PC-9 (cell line): Measurements from ENCODE around the gene QRICH2. TPM values are rescaled to one million over a fixed set of nuclear protein-coding genes. Genes with fewer than 3 reads are reported as not detected.

ENCODE experiments used
- BruUV-seq: library from RNA; stranded (reverse); fragments of 400-500 nt; replicated peaks from 2 replicates; lab custom pipeline; 2021; lab: Mats Ljungman, UMichigan
- CTCF ChIA-PET: fragments of 300-600 bp; sonication (Branson Sonifier 250); formaldehyde crosslinking; loops from one replicate; lab custom pipeline; 2022; ENCODE audit warnings: antibody characterized with exemption; lab: Charles Lee
- POLR2A ChIA-PET: fragments of 300-600 bp; sonication (Branson Sonifier 250); formaldehyde crosslinking; loops from one replicate; lab custom pipeline; 2022; ENCODE audit warnings: antibody characterized with exemption; ENCODE audit not compliant: unreplicated experiment; lab: Charles Lee
- DNase-seq, 2 experiments: peaks; one replicate each; pipeline versions ENCODE4 v3.0.0 to v3.0.0-alpha.2; 2015 to 2022; ENCODE audit warnings: mixed read lengths in 1 of 2
- H2AFZ ChIP-seq: fragments of 200-600 bp; sonication (generic); 2 replicates; pipeline ENCODE4 v1.8.1; 2017; ENCODE audit warnings: antibody characterized with exemption
- H3F3A ChIP-seq: fragments of 200-600 bp; sonication (generic); 2 replicates; pipeline ENCODE4 v1.8.1; 2017; ENCODE audit warnings: antibody characterized with exemption, mild to moderate bottlenecking, low read depth; ENCODE audit not compliant: insufficient read depth
- H3K27ac ChIP-seq: fragments of 200-600 bp; sonication (generic); 2 replicates; pipeline ENCODE4 v1.6.1; 2016; ENCODE audit warnings: mixed run types
- H3K27me3 ChIP-seq: fragments of 200-600 bp; sonication (generic); 2 replicates; pipeline ENCODE4 v1.6.1; 2016; ENCODE audit warnings: low read depth, mixed run types; ENCODE audit not compliant: insufficient read depth
- H3K36me3 ChIP-seq: fragments of 200-600 bp; sonication (generic); 2 replicates; pipeline ENCODE4 v1.6.1; 2016; ENCODE audit warnings: low read depth, mixed run types
- H3K4me1 ChIP-seq: fragments of 200-600 bp; sonication (generic); replicated peaks from 2 replicates; pipeline ENCODE4 v1.6.1; 2016; ENCODE audit warnings: mixed run types; ENCODE audit not compliant: insufficient read depth
- H3K4me2 ChIP-seq: fragments of 200-600 bp; sonication (generic); 2 replicates; pipeline ENCODE4 v1.6.1; 2017; ENCODE audit warnings: mixed run types
- H3K4me3 ChIP-seq: fragments of 200-600 bp; sonication (generic); 2 replicates; pipeline ENCODE4 v1.6.1; 2016; ENCODE audit warnings: mixed run types
- H3K79me2 ChIP-seq: fragments of 200-600 bp; sonication (generic); 2 replicates; pipeline ENCODE4 v1.6.1; 2017; ENCODE audit warnings: low read depth, mixed run types
- H3K9me2 ChIP-seq: fragments of 200-600 bp; sonication (generic); 2 replicates; pipeline ENCODE4 v1.8.1; 2017; ENCODE audit warnings: mild to moderate bottlenecking; ENCODE audit not compliant: insufficient read depth
- H3K9me3 ChIP-seq: fragments of 200-600 bp; sonication (generic); 2 replicates; pipeline ENCODE4 v1.8.1; 2016; ENCODE audit warnings: low read depth; ENCODE audit not compliant: insufficient read depth
- H4K20me1 ChIP-seq: fragments of 200-600 bp; sonication (generic); 2 replicates; pipeline ENCODE4 v1.8.1; 2017; ENCODE audit not compliant: insufficient read depth
- EZH2 ChIP-seq: fragments of 200-600 bp; sonication (generic); IDR thresholded peaks from 2 replicates; pipeline ENCODE4 v1.8.0; 2017; ENCODE audit warnings: antibody characterized with exemption, low read depth
- intact Hi-C: fragments of 100-400 bp; cut with micrococcal nuclease; formaldehyde crosslinking; loops from one replicate; pipeline ENCODE4 v1.10.0; 2022; ENCODE audit not compliant: unreplicated experiment
- total RNA-seq: library from RNA; stranded (reverse); gene quantifications from 2 replicates; pipeline ENCODE4 v1.2.3, GENCODE V29; 2021
- TF ChIP-seq, protein P1 (sequence below): fragments of 200-600 bp; sonication (generic); conservative IDR thresholded peaks from 2 replicates; pipeline ENCODE4 v1.6.1; 2017; ENCODE audit warnings: mixed run types, antibody characterized with exemption, mild to moderate bottlenecking, moderate library complexity

Gene QRICH2
- total RNA-seq, 1 experiment from 2014 or later = 3.3 TPM

DNA sequence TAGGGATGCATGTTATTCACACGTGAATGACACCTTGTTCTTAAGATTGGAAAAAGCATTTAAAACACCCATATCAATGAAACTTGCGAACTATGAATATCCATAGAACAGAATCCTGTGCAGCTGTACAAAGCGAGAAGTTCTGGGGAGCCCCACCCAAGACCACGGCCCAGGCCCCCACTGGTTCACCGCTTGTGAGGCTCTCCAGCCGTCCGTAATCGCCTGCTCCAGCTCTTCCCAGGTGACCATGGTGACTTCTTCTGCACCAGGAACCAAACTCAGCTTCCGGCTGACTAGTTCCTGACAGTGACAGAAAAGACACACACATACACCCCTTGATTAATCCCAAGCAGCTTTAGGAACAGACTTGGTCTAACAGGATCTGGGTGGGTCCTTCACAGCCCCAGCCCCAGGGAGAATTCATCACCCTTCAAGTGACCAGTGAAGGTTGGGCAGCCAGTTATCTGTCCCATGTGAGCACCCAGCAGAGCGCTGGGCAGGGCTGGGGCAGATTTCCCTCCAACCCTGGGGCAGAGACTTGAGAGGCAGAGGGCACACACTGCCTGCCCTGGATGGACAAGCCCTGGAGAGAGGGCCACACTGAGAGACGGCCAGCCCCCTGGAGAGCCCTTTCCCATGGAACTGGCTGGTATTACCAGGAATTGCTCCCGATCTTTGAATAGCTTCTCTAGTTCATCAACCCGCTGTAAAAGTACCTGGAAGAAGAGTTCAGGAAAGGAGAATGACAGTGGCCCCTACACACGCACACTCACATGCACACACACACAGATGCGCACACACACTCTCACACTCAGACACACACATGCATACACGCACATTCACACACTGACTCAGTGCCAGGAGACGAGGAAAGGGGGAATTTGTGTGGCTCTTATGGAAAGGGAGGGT, 3.6 kb downstream of the QRICH2 start:
- Histone ChIP-seq H4K20me1 (no peaks in the 10 kb centered on the region), H3K4me1 (no peaks in the 10 kb centered on the region), H3K27me3 (no peaks in the 10 kb centered on the region), H3K4me3 (no peak overlapping the region), H3F3A (no peaks in the 10 kb centered on the region; the same call in 1 of the 2 replicates), H3K36me3 (no peaks in the 10 kb centered on the region), H3K9me3 (no peaks in the 10 kb centered on the region), H3K9me2 (no peaks in the 10 kb centered on the region), H2AFZ (no peak overlapping the region), H3K4me2 (no peak overlapping the region), H3K79me2 (no peaks in the 10 kb centered on the region), H3K27ac (no peak overlapping the region)
- ChIA-PET CTCF (interaction anchor here (0.7 to 1.0 kb wide), 2 partner anchors 93 to 575 kb away, joined by 3 to 12 read pairs; no protein-coding TSS in a partner anchor), POLR2A (interaction anchor here (0.6 kb wide), 1 partner anchor 78 kb away, joined by 10 read pairs; no protein-coding TSS in a partner anchor)
- TF ChIP-seq, protein P1, sequence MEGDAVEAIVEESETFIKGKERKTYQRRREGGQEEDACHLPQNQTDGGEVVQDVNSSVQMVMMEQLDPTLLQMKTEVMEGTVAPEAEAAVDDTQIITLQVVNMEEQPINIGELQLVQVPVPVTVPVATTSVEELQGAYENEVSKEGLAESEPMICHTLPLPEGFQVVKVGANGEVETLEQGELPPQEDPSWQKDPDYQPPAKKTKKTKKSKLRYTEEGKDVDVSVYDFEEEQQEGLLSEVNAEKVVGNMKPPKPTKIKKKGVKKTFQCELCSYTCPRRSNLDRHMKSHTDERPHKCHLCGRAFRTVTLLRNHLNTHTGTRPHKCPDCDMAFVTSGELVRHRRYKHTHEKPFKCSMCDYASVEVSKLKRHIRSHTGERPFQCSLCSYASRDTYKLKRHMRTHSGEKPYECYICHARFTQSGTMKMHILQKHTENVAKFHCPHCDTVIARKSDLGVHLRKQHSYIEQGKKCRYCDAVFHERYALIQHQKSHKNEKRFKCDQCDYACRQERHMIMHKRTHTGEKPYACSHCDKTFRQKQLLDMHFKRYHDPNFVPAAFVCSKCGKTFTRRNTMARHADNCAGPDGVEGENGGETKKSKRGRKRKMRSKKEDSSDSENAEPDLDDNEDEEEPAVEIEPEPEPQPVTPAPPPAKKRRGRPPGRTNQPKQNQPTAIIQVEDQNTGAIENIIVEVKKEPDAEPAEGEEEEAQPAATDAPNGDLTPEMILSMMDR = no peak
- no peak for TF ChIP-seq EZH2
- BruUV-seq = no TSS peak
- intact Hi-C loops = loop anchor here (1.0 to 5.0 kb wide), 2 partner anchors 202 to 397 kb away; no protein-coding TSS in a partner anchor
- no peak for DNase-seq

DNA sequence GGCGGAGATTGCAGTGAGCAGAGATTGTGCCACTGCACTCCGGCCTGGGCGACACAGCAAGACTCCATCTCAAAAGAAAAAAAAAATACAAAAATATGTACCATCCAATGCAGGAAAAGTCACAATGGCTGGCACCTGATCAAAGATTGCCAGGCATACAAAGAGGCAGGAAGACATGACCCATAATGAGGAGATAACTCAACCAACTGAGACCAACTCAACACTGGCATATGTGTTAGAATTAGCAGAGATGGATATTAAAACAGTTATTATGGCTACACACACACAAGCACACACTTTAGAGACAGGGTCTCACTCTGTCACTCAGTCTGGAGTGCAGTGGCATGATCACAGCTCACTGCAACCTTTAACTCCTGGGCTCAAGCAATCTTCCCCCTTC, 10.6 kb downstream of the QRICH2 start:
- TF ChIP-seq EZH2 = no peak
- TF ChIP-seq, protein P1 = no peak
- CTCF ChIA-PET = interaction anchor here (0.7 kb wide), 1 partner anchor 149 kb away, joined by 4 read pairs; no protein-coding TSS in a partner anchor
- no peak overlapping the region for H3K27ac ChIP-seq
- no peak overlapping the region for H2AFZ ChIP-seq
- no peaks in the 10 kb centered on the region for H3K9me2 ChIP-seq
- no peak for DNase-seq
- no peak overlapping the region for H3K4me3 ChIP-seq
- no peaks in the 10 kb centered on the region for H4K20me1 ChIP-seq
- intact Hi-C loops = loop anchor here (5.0 kb wide), 1 partner anchor 285 kb away; no protein-coding TSS in a partner anchor
- no peaks in the 10 kb centered on the region for H3K27me3 ChIP-seq
- no peaks in the 10 kb centered on the region for H3K9me3 ChIP-seq
- no peaks in the 10 kb centered on the region for H3K36me3 ChIP-seq
- no peak overlapping the region for H3K4me2 ChIP-seq
- no peaks in the 10 kb centered on the region for H3K79me2 ChIP-seq
- BruUV-seq = no TSS peak
- no peaks in the 10 kb centered on the region for H3K4me1 ChIP-seq
- no peaks in the 10 kb centered on the region for H3F3A ChIP-seq
- POLR2A ChIA-PET = interaction anchor here (0.6 kb wide), 1 partner anchor 535 kb away, joined by 4 read pairs; no protein-coding TSS in a partner anchor

DNA sequence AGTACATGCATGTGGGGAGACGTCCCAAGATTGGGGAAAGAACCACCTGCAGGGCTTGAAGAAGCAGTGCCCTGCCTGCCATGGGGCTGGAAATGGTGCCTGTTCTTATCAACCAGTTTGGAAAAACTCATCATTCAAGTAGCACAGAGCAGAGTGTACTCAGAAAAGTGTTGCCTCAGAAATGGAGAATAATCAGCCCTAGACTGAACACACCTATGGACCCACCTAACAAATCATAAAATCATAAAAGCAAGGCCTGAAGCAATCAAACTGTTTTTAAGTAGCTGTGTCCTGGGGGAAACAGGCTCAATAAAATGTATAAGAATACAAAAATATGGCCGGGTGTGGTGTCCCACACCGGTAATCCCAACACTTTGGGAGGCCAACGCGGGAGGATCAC, 11.2 kb downstream of the QRICH2 start:
- intact Hi-C loops = loop anchor here (5.0 kb wide), 1 partner anchor 285 kb away; no protein-coding TSS in a partner anchor
- H3K79me2 ChIP-seq = no peaks in the 10 kb centered on the region
- H3K4me3 ChIP-seq = no peak overlapping the region
- DNase-seq = no peak
- no peaks in the 10 kb centered on the region for H3K36me3 ChIP-seq
- BruUV-seq = no TSS peak
- no peaks in the 10 kb centered on the region for H3K27me3 ChIP-seq
- no peaks in the 10 kb centered on the region for H3K9me3 ChIP-seq
- no peak overlapping the region for H3K4me2 ChIP-seq
- no peaks in the 10 kb centered on the region for H4K20me1 ChIP-seq
- H3F3A ChIP-seq = no peaks in the 10 kb centered on the region
- H3K27ac ChIP-seq = no peak overlapping the region
- TF ChIP-seq EZH2 = no peak
- TF ChIP-seq, protein P1 = no peak
- no peaks in the 10 kb centered on the region for H3K9me2 ChIP-seq
- no peak overlapping the region for H2AFZ ChIP-seq
- ChIA-PET POLR2A (no interaction called here), CTCF (no interaction called here)
- no peaks in the 10 kb centered on the region for H3K4me1 ChIP-seq
